Muscle layer of duodenum (tissue), 2 donors: ENCODE data around the gene MCM6.

ENCODE experiments used
- H3K27ac ChIP-seq: one replicate; pipeline ENCODE4 v1.7.0; 2013; ENCODE audit warnings: mild to moderate bottlenecking, low read length
- H3K27me3 ChIP-seq: one replicate; pipeline ENCODE4 v1.7.0; 2013; ENCODE audit warnings: low read depth, mild to moderate bottlenecking, control low read depth, low read length
- H3K36me3 ChIP-seq, 2 donors: one replicate each; pipeline ENCODE4 v1.7.0; 2013; ENCODE audit warnings: low read length in 2 of 2, control low read depth in 1 of 2, mild to moderate bottlenecking in 1 of 2; ENCODE audit not compliant: insufficient read depth in 2 of 2, control insufficient read depth in 1 of 2
- H3K4me1 ChIP-seq, 2 donors: one replicate each; pipeline ENCODE4 v1.7.0; 2013; ENCODE audit warnings: low read length in 2 of 2, mild to moderate bottlenecking in 2 of 2, control low read depth in 1 of 2, moderate library complexity in 1 of 2; ENCODE audit not compliant: insufficient read depth in 2 of 2, control insufficient read depth in 1 of 2
- H3K4me3 ChIP-seq, 2 donors: one replicate each; pipeline ENCODE4 v1.7.0; 2013; ENCODE audit warnings: low read length in 2 of 2, low read depth in 1 of 2, mild to moderate bottlenecking in 1 of 2
- H3K9me3 ChIP-seq, 2 donors: one replicate each; pipeline ENCODE4 v1.7.0; 2013; ENCODE audit warnings: low read length in 2 of 2, control low read depth in 1 of 2, mild to moderate bottlenecking in 1 of 2; ENCODE audit not compliant: control insufficient read depth in 1 of 2
- donor health status: healthy.

The MCM6 gene

GRCh38 chr2:135838502-135838901, 37.7 kb downstream of the MCM6 start:
- no peaks in the 10 kb centered on the region for H3K9me3 ChIP-seq
- peaks cover 4 to 5% of the 10 kb centered on the region in 2 donors for H3K36me3 ChIP-seq
- no peak overlapping the region for H3K4me3 ChIP-seq
- H3K27me3 ChIP-seq: no peaks in the 10 kb centered on the region
- no peaks in the 10 kb centered on the region for H3K4me1 ChIP-seq
- H3K27ac ChIP-seq: no peak overlapping the region

DNA sequence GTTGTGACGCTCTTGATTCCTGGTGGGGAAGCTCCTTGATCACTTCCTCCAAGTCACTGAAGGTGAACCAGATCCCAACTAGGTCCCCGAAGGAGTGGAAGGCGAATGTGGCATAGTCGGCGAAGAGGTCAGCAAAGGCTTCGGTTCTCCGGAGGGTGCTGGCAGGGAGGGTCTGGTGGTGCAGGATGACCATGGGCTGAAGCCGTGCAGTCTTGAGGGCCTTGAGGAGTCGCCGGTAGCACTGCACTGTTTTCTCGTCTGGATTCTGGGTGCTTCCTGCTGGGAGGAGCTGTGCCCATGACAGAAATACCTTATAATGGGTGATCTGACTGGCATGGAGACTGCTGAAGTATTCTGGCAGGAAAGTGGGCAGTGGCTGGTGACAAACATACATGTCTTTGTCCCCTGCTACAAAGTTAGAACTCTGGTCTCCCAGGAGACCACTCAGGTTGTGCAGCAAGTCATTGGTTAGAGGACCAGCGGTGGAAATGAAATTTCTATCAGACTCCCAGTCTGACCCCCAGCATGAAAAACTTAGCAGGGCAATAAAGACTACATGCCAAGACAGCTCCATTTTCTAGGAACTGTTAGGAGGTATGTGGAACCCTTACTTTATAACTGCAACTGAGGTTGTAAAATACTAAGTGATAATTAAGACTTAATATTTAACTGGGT, 39.5 kb downstream of the MCM6 start, which contains the start of gene LCT:
Gene LCT (minus strand): TSS at position 589 of the 675 bp plus-strand sequence. CDS start 15 bp downstream, at position 574.
- no peak within 1 kb of the TSS for H3K4me3 ChIP-seq
- H3K27me3 ChIP-seq: no peaks in the 10 kb centered on the region
- no peaks in the 10 kb centered on the region for H3K36me3 ChIP-seq
- H3K9me3 ChIP-seq: no peaks in the 10 kb centered on the region
- H3K4me1 ChIP-seq: no peaks in the 10 kb centered on the region
- H3K27ac ChIP-seq: no peak within 1 kb of the TSS

- H3K27me3 ChIP-seq: no peaks in the 10 kb centered on the region
- no peaks in the 10 kb centered on the region for H3K36me3 ChIP-seq
- H3K4me3 ChIP-seq: no peak overlapping the region
- no peak overlapping the region for H3K27ac ChIP-seq
- H3K9me3 ChIP-seq: no peaks in the 10 kb centered on the region
- H3K4me1 ChIP-seq: no peaks in the 10 kb centered on the region
Observed at GRCh38 chr2:135832891-135833290, 43.4 kb downstream of the MCM6 start.

GRCh38 chr2:135831180-135831812, 44.9 kb downstream of the MCM6 start:
- Histone ChIP-seq H3K4me3 (no peak overlapping the region), H3K9me3 (no peaks in the 10 kb centered on the region), H3K36me3 (no peaks in the 10 kb centered on the region), H3K27me3 (no peaks in the 10 kb centered on the region), H3K4me1 (no peaks in the 10 kb centered on the region), H3K27ac (no peak overlapping the region)

GRCh38 chr2:135829378-135830135, 46.7 kb downstream of the MCM6 start:
- Histone ChIP-seq H3K4me1 (peaks cover 0 to 3% of the 10 kb centered on the region in 2 donors), H3K27me3 (no peaks in the 10 kb centered on the region), H3K9me3 (no peaks in the 10 kb centered on the region), H3K4me3 (no peak overlapping the region), H3K27ac (no peak overlapping the region), H3K36me3 (no peaks in the 10 kb centered on the region)

DNA sequence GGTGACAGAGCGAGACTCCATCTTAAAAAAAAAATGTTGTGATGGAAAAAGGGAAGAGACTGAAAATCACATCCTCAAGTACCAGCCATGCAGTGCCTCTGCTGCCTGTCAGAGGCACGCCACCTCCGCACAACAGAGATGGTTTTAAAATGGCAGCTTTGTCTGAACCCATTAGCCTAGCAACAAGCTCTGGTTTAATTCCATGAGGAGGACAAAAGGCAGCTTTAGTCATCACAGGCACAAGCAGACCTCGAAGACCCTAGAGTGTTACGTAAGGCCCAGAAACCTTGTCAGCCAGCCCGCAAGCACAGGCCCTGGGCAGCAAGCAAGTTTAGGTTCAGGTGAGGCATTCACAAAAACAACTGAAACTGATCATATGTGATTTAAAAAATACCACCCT, 49.7 kb downstream of the MCM6 start:
- H3K4me1 ChIP-seq: peaks cover 0 to 3% of the 10 kb centered on the region in 2 donors
- H3K36me3 ChIP-seq: no peaks in the 10 kb centered on the region
- H3K9me3 ChIP-seq: peaks cover 0 to 12% of the 10 kb centered on the region in 2 donors
- no peaks in the 10 kb centered on the region for H3K27me3 ChIP-seq
- no peak overlapping the region for H3K4me3 ChIP-seq
- no peak overlapping the region for H3K27ac ChIP-seq

GRCh38 chr2:135825550-135826176, 50.6 kb downstream of the MCM6 start:
- H3K4me1 ChIP-seq: peaks cover 0 to 3% of the 10 kb centered on the region in 2 donors
- H3K36me3 ChIP-seq: no peaks in the 10 kb centered on the region
- no peak overlapping the region for H3K4me3 ChIP-seq
- H3K27me3 ChIP-seq: no peaks in the 10 kb centered on the region
- no peak overlapping the region for H3K27ac ChIP-seq
- H3K9me3 ChIP-seq: peaks cover 0 to 12% of the 10 kb centered on the region in 2 donors

DNA sequence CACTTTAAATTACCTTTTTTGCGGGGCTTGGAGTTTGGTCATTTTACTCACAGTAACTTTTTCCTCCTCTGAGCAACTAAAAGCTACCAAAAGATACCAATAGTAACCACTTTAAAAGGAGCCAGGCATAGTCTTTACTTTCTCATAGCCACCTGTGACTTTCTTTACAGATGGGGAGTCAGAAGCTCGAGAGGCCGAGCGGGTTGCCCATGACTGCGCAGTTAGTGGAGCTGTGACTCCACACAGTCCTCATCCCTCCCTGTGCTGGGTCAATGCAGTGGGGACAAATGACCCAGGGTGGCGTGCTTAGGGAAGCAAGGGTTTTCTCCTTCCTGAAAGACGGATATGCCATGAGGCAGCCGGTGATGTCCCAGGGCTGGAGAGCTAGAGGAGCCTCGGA, 51.1 kb downstream of the MCM6 start:
- H3K4me1 ChIP-seq: peaks cover 0 to 3% of the 10 kb centered on the region in 2 donors
- no peaks in the 10 kb centered on the region for H3K27me3 ChIP-seq
- H3K27ac ChIP-seq: no peak overlapping the region
- no peak overlapping the region for H3K4me3 ChIP-seq
- H3K9me3 ChIP-seq: peaks cover 0 to 12% of the 10 kb centered on the region in 2 donors
- no peaks in the 10 kb centered on the region for H3K36me3 ChIP-seq

- H3K4me3 ChIP-seq: no peak overlapping the region
- no peaks in the 10 kb centered on the region for H3K36me3 ChIP-seq
- H3K9me3 ChIP-seq: peaks cover 0 to 14% of the 10 kb centered on the region in 2 donors
- no peaks in the 10 kb centered on the region for H3K27me3 ChIP-seq
- H3K27ac ChIP-seq: no peak overlapping the region
- peaks cover 0 to 3% of the 10 kb centered on the region in 2 donors for H3K4me1 ChIP-seq
Observed at GRCh38 chr2:135822855-135823254, 53.4 kb downstream of the MCM6 start.

GRCh38 chr2:135821190-135821589, 55.1 kb downstream of the MCM6 start:
- Histone ChIP-seq H3K4me1 (peaks cover 0 to 3% of the 10 kb centered on the region in 2 donors), H3K36me3 (no peaks in the 10 kb centered on the region), H3K27ac (no peak overlapping the region), H3K4me3 (no peak overlapping the region), H3K9me3 (peaks cover 0 to 14% of the 10 kb centered on the region in 2 donors), H3K27me3 (no peaks in the 10 kb centered on the region)
